H7 (cell line): ENCODE measurements around the gene FCN3. TPM values are rescaled to one million over a fixed set of nuclear protein-coding genes. Genes with fewer than 3 reads are reported as not detected.

Experiments used
- DNase-seq: peaks from one replicate; pipeline ENCODE4 v3.0.0; 2012
- H3K27me3 ChIP-seq: 2 replicates; pipeline ENCODE4 v1.6.0; 2011; ENCODE audit warnings: mild to moderate bottlenecking, low read length; ENCODE audit not compliant: control insufficient read depth, insufficient read depth
- H3K36me3 ChIP-seq: replicated peaks from 2 replicates; pipeline ENCODE4 v1.5.1; 2011; ENCODE audit warnings: low read length; ENCODE audit not compliant: control insufficient read depth, insufficient read depth
- H3K4me3 ChIP-seq: 2 replicates; pipeline ENCODE4 v1.5.1; 2011; ENCODE audit warnings: low read depth, mild to moderate bottlenecking, control low read depth, low read length, moderate library complexity; ENCODE audit not compliant: insufficient read depth
- total RNA-seq: library from RNA; depleted of rRNA; stranded (reverse); fragments of >200 nt; shearing (Covaris generic); gene quantifications from 2 replicates; pipeline ENCODE4 v1.2.3, GENCODE V29; 2014

FCN3 gene
- total RNA-seq, 1 experiment from 2014 or later, result 0.14 TPM

- peaks cover 22% of the 10 kb centered on the region; the same call in 1 of the 2 replicates for H3K27me3 ChIP-seq
- H3K4me3 ChIP-seq, result peak overlapping the region; percentile 76
- peak; percentile 99 for DNase-seq
- H3K36me3 ChIP-seq, result no peaks in the 10 kb centered on the region; the same call in 1 of the 2 replicates
These were observed 23.7 kb downstream of the FCN3 start for GRCh38 chr1:27350663-27351540.

DNA sequence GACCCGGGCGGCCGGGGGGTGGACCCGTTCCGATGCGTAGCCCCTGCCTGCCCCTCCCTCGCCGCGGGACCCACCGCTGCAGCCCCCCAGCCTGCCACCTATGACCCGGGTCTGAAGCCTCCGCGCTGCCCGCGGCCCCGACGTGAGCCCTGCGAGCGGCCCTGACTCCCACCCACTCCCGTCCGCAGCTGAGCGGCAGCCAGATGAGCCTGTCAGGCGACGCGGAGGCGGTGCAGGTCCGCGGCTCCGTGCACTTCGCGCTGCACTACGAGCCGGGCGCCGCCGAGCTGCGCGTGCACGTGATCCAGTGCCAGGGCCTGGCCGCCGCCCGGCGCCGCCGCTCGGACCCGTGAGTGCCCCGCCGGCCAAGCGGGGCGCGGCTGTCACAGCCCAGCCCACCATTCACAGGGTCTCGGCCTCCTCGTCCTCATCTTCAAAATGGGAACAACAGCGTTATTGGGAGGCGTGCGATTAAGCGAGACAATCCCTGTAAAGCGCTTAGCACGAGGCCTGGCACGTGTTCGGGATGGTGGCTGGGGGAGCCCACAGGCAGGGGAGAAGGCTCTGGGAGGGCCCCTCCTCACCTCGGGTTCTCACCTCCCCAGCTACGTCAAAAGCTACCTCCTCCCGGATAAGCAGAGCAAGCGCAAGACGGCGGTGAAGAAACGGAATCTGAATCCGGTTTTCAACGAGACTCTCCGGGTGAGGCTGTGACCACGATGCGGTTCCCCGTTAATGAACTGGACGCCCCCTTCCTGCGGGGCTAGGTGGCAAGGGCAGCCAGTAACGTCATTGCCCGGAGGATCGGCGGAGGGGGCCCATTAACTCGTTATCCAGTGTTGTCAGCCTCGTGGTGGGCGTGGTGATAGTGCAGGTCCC, 24.6 kb downstream of the FCN3 start:
- peaks cover 22% of the 10 kb centered on the region; the same call in 1 of the 2 replicates for H3K27me3 ChIP-seq
- peak overlapping the region; percentile 76 for H3K4me3 ChIP-seq
- DNase-seq, result peak; percentile 96
- no peaks in the 10 kb centered on the region; the same call in none of the 2 replicates for H3K36me3 ChIP-seq

GRCh38 chr1:27348861-27349783, 25.5 kb downstream of the FCN3 start:
- H3K36me3 ChIP-seq, result no peaks in the 10 kb centered on the region; the same call in none of the 2 replicates
- peaks cover 22% of the 10 kb centered on the region; the same call in 1 of the 2 replicates for H3K27me3 ChIP-seq
- H3K4me3 ChIP-seq, result peak overlapping the region; percentile 76
- peak; percentile 96 for DNase-seq

DNA sequence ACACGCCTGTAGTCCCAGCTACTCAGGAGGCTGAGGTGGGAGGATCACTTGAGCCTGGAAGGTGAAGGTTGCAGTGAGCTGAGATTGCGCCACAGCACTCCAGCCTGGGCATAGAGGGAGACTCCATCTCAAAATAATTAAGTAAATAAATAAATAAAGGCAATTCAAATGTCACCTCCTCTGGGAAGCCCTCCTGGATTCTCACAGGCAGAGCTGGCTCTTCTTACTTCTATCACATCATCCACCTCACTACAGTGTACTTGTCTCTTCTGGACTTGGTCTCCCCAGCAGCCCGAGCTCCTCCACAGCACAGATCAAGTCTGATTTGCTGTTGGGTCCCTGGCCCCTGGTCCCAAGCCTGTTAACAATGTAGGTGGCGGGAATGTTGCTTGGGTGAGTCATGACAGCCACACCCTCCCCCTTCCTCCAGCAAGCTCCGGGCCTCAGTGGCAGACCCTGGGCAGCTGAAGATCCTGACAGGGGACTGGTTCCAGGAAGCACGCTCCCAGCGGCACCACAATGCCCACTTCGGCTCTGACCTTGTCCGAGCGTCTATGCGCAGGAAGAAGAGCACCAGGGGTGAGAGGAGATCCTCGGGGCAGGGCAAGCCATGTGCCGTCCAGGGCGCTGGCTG, 27.5 kb downstream of the FCN3 start:
- no peaks in the 10 kb centered on the region; the same call in none of the 2 replicates for H3K36me3 ChIP-seq
- H3K4me3 ChIP-seq, result no peak overlapping the region
- DNase-seq, result no peak
- peaks cover 22% of the 10 kb centered on the region; the same call in 1 of the 2 replicates for H3K27me3 ChIP-seq

GRCh38 chr1:27346357-27346756, 28.3 kb downstream of the FCN3 start:
- H3K36me3 ChIP-seq, result no peaks in the 10 kb centered on the region; the same call in none of the 2 replicates
- H3K4me3 ChIP-seq, result no peak overlapping the region
- H3K27me3 ChIP-seq, result peaks cover 22% of the 10 kb centered on the region; the same call in 1 of the 2 replicates
- no peak for DNase-seq

- no peaks in the 10 kb centered on the region; the same call in none of the 2 replicates for H3K36me3 ChIP-seq
- DNase-seq, result no peak
- H3K4me3 ChIP-seq, result no peak overlapping the region
- H3K27me3 ChIP-seq, result peaks cover 15% of the 10 kb centered on the region; the same call in 1 of the 2 replicates
These were observed 29.4 kb downstream of the FCN3 start for GRCh38 chr1:27345272-27345671.

GRCh38 chr1:27343639-27344025, 31.0 kb downstream of the FCN3 start:
- no peaks in the 10 kb centered on the region; the same call in 1 of the 2 replicates for H3K27me3 ChIP-seq
- H3K36me3 ChIP-seq, result no peaks in the 10 kb centered on the region; the same call in none of the 2 replicates
- no peak for DNase-seq
- H3K4me3 ChIP-seq, result no peak overlapping the region

- Histone ChIP-seq H3K36me3 (no peaks in the 10 kb centered on the region; the same call in none of the 2 replicates), H3K27me3 (no peaks in the 10 kb centered on the region), H3K4me3 (no peak overlapping the region)
- DNase-seq, result peak; percentile 82
These were observed 31.6 kb downstream of the FCN3 start for GRCh38 chr1:27342778-27343638.

DNA sequence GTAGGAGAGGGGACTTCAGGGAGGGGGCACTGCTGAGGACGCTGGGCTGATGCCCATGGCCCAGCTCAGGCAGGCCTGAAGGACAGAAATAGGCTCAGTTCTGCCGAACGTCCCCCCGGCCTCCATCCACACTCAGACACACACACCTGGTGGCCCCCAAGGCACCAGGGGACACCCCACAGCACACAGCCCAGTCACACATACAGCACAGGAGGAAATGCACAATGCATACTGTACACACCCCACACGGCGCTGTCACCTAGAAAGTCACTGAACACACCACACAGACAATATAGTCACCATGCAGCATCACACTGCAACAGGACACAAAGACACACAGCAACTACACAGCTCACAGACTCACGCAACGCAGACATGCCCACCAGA, 32.2 kb downstream of the FCN3 start:
- DNase-seq, result peak; percentile 57
- H3K27me3 ChIP-seq, result no peaks in the 10 kb centered on the region
- H3K4me3 ChIP-seq, result peak overlapping the region; percentile 23; the same call in 1 of the 2 replicates
- no peaks in the 10 kb centered on the region; the same call in none of the 2 replicates for H3K36me3 ChIP-seq

- Histone ChIP-seq H3K4me3 (peak within 1 kb of the TSS; percentile 23; the same call in 1 of the 2 replicates), H3K36me3 (no peaks in the 10 kb centered on the region; the same call in 1 of the 2 replicates), H3K27me3 (no peaks in the 10 kb centered on the region)
- peak; percentile 94 for DNase-seq
These were observed 32.9 kb downstream of the FCN3 start, which contains the start of gene SYTL1 for GRCh38 chr1:27341525-27342252. Gene SYTL1, plus strand, starts transcription at chr1:27342022. Its CDS starts 3,313 bp downstream, at chr1:27345335.

DNA sequence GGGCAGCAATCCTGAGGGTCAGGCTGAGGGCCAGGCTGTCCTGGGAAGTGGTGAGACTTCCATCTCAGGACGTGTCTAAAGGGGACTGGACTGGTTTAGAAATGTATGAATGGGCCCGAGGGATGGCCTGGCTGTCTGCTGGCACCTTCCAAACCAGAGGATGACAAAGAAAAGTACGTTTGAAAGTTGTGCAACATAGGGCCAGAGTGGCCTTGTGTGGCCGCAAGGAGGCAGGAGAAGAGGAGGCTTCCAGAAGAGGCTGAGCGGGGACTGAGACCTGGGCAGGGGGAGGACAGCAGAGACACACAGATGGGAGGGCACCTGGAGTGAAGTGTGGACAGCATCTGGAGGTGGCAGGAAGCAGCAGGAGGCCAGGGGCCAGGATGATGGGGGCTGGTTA, 35.4 kb downstream of the FCN3 start:
- no peak for DNase-seq
- Histone ChIP-seq H3K27me3 (no peaks in the 10 kb centered on the region), H3K4me3 (no peak overlapping the region), H3K36me3 (peaks cover 10% of the 10 kb centered on the region)

DNA sequence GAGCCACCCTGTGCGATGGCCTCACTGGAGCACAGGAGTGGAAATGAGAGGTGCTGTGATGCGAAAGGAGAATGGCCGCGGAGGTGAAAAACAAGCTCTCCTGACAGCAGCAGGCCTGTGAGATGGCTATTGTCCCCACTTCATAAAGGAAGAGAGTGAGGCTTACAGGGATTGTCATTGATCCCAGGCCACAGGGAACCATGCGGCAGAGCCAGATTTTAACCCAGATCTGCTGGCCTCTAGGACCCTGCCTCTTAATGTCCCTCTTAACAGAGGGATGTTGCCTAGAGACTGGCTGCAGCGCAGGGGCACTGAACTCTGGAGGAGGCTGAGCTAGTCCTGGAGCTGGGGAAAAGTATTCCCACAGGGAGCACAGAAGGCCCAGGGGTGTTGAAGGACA, 35.9 kb downstream of the FCN3 start:
- peak; percentile 50 for DNase-seq
- H3K27me3 ChIP-seq, result no peaks in the 10 kb centered on the region
- H3K4me3 ChIP-seq, result no peak overlapping the region
- peaks cover 14% of the 10 kb centered on the region for H3K36me3 ChIP-seq
